Naive B cell (primary cell): ENCODE data around the gene CRB2. TPM values are rescaled to one million over a fixed set of nuclear protein-coding genes. Genes with fewer than 3 reads are reported as not detected.

Source experiments
- ATAC-seq, 2 donors: fragments of 150-1000 bp; cut with Tn5 transposase; 2 replicates each; pipeline ENCODE4 v1.10.0; 2021; ENCODE audit warnings: low read depth in 2 of 2, mild to moderate bottlenecking in 2 of 2, moderate library complexity in 2 of 2
- DNase-seq: peaks from one replicate; pipeline ENCODE4 v3.0.0; 2022
- H3K27ac Mint-ChIP-seq, 6 donors: one replicate each; pipeline ENCODE4 v1.8.0; 2020 to 2022; ENCODE audit warnings: mild to moderate bottlenecking in 6 of 6, mixed read lengths in 6 of 6, moderate library complexity in 5 of 6, inconsistent platforms in 2 of 6
- H3K27me3 Mint-ChIP-seq, 3 donors: one replicate each; pipeline ENCODE4 v1.8.0; 2021 to 2022; ENCODE audit warnings: mixed read lengths in 3 of 3, mild to moderate bottlenecking in 1 of 3
- H3K36me3 Mint-ChIP-seq, 2 donors: one replicate each; pipeline ENCODE4 v1.8.0; 2020 to 2022; ENCODE audit warnings: mixed read lengths in 2 of 2, inconsistent platforms in 1 of 2, mild to moderate bottlenecking in 1 of 2
- H3K4me1 Mint-ChIP-seq, 3 donors: one replicate each; pipeline ENCODE4 v1.8.0; 2020 to 2022; ENCODE audit warnings: mixed read lengths in 3 of 3, inconsistent platforms in 1 of 3, mild to moderate bottlenecking in 1 of 3, moderate library complexity in 1 of 3
- H3K4me3 Mint-ChIP-seq, 8 donors: one replicate each; pipeline ENCODE4 v1.8.0; 2020 to 2022; ENCODE audit warnings: mild to moderate bottlenecking in 8 of 8, mixed read lengths in 8 of 8, moderate library complexity in 8 of 8, inconsistent platforms in 2 of 8
- H3K9me3 Mint-ChIP-seq, 7 donors: one replicate each; pipeline ENCODE4 v1.8.0; 2020 to 2022; ENCODE audit warnings: mixed read lengths in 7 of 7, mild to moderate bottlenecking in 5 of 7, inconsistent platforms in 2 of 7, moderate library complexity in 1 of 7
- polyA plus RNA-seq, 6 donors: library from polyadenylated mRNA; unstranded; fragments of 300-500 nt; fragmentation: Illumina TruSeq; gene quantifications; one replicate each; pipeline ENCODE4 v1.2.3, GENCODE V29; 2021; ENCODE audit warnings: low read depth in 6 of 6

The CRB2 gene
- polyA plus RNA-seq, 6 donors from 2014 or later, result 0.09 to 0.12 TPM; not detected in 4

DNA sequence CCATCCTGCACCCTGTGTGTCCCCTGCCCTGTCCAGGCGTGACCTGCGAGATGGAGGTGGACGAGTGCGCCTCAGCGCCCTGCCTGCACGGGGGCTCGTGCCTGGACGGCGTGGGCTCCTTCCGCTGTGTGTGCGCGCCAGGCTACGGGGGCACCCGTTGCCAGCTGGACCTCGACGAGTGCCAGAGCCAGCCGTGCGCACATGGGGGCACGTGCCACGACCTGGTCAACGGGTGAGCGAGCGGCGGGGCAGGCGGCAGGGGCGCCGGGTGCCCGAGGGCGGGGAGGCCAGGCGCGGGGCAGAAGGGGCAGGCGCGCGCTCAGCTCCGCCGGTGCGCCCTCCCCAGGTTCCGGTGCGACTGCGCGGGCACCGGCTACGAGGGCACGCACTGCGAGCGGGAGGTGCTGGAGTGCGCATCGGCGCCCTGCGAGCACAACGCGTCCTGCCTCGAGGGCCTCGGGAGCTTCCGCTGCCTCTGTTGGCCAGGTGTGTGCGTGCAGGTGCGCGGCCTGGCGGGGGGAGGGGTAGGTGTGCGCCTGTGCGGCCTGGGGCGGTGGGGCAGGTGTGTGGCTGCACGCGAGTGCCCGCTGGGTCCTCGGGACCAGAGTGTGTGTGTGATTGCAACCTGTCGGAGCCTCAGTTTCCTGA, 10.0 kb downstream of the CRB2 start:
- no peak overlapping the region for H3K27ac Mint-ChIP-seq
- no peak for ATAC-seq
- H3K4me3 Mint-ChIP-seq, result no peak overlapping the region
- peaks cover 0 to 39% (median 14%) of the 10 kb centered on the region in 3 donors for H3K27me3 Mint-ChIP-seq
- no peaks in the 10 kb centered on the region for H3K36me3 Mint-ChIP-seq
- DNase-seq, result no peak
- no peaks in the 10 kb centered on the region for H3K9me3 Mint-ChIP-seq
- H3K4me1 Mint-ChIP-seq, result peaks cover 0 to 4% (median 0%) of the 10 kb centered on the region in 3 donors

GRCh38 chr9:123368023-123368422, 12.0 kb downstream of the CRB2 start:
- H3K4me3 Mint-ChIP-seq, result no peak overlapping the region
- DNase-seq, result no peak
- peaks cover 0 to 2% (median 0%) of the 10 kb centered on the region in 7 donors for H3K9me3 Mint-ChIP-seq

GRCh38 chr9:123368536-123369153, 12.6 kb downstream of the CRB2 start:
- Mint-ChIP-seq H3K27me3 (peaks cover 19 to 58% (median 22%) of the 10 kb centered on the region in 3 donors), H3K4me1 (peaks cover 6 to 12% (median 10%) of the 10 kb centered on the region in 3 donors)

More at GRCh38 chr9:123368023-123368422, 12.0 kb downstream of the CRB2 start:
- ATAC-seq, result no peak
- no peak overlapping the region for H3K27ac Mint-ChIP-seq
- peaks cover 6 to 14% (median 10%) of the 10 kb centered on the region in 3 donors for H3K4me1 Mint-ChIP-seq
- peaks cover 0 to 13% of the 10 kb centered on the region in 2 donors for H3K36me3 Mint-ChIP-seq
- peaks cover 18 to 58% (median 22%) of the 10 kb centered on the region in 3 donors for H3K27me3 Mint-ChIP-seq

GRCh38 chr9:123369296-123369695, 13.3 kb downstream of the CRB2 start:
- Mint-ChIP-seq H3K9me3 (peaks cover 0 to 2% (median 0%) of the 10 kb centered on the region in 7 donors), H3K27ac (no peak overlapping the region), H3K36me3 (peaks cover 0 to 13% of the 10 kb centered on the region in 2 donors), H3K27me3 (peaks cover 21 to 64% (median 22%) of the 10 kb centered on the region in 3 donors), H3K4me3 (no peak overlapping the region), H3K4me1 (peaks cover 10% of the 10 kb centered on the region in 3 donors)
- DNase-seq, result no peak
- ATAC-seq, result no peak

More at GRCh38 chr9:123368536-123369153, 12.6 kb downstream of the CRB2 start:
- ATAC-seq, result no peak
- Mint-ChIP-seq H3K36me3 (peaks cover 0 to 13% of the 10 kb centered on the region in 2 donors), H3K9me3 (peaks cover 0 to 2% (median 0%) of the 10 kb centered on the region in 7 donors), H3K27ac (peak overlapping the region in 2 of 6 donors; percentile 13 to 26), H3K4me3 (no peak overlapping the region)
- DNase-seq, result no peak

DNA sequence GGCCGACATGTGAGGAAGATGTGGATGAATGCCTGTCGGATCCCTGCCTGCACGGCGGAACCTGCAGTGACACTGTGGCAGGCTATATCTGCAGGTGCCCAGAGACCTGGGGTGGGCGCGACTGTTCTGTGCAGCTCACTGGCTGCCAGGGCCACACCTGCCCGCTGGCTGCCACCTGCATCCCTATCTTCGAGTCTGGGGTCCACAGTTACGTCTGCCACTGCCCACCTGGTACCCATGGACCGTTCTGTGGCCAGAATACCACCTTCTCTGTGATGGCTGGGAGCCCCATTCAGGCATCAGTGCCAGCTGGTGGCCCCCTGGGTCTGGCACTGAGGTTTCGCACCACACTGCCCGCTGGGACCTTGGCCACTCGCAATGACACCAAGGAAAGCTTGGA, 14.1 kb downstream of the CRB2 start:
- peaks cover 0 to 2% (median 0%) of the 10 kb centered on the region in 7 donors for H3K9me3 Mint-ChIP-seq
- peaks cover 22 to 72% (median 29%) of the 10 kb centered on the region in 3 donors for H3K27me3 Mint-ChIP-seq
- ATAC-seq (no peak), DNase-seq (no peak)
- H3K27ac Mint-ChIP-seq, result no peak overlapping the region
- peaks cover 0 to 13% of the 10 kb centered on the region in 2 donors for H3K36me3 Mint-ChIP-seq
- H3K4me3 Mint-ChIP-seq, result no peak overlapping the region
- H3K4me1 Mint-ChIP-seq, result peaks cover 10 to 15% (median 14%) of the 10 kb centered on the region in 3 donors

- Mint-ChIP-seq H3K4me1 (peaks cover 10 to 18% (median 15%) of the 10 kb centered on the region in 3 donors), H3K27ac (no peak overlapping the region), H3K4me3 (no peak overlapping the region), H3K9me3 (peaks cover 0 to 2% (median 0%) of the 10 kb centered on the region in 7 donors), H3K27me3 (peaks cover 17 to 70% (median 32%) of the 10 kb centered on the region in 3 donors), H3K36me3 (peaks cover 0 to 13% of the 10 kb centered on the region in 2 donors)
- no peak for ATAC-seq
- DNase-seq, result no peak
These were observed 14.7 kb downstream of the CRB2 start for GRCh38 chr9:123370526-123371227.

- H3K27me3 Mint-ChIP-seq, result peaks cover 16 to 67% (median 32%) of the 10 kb centered on the region in 3 donors
These were observed 15.2 kb downstream of the CRB2 start for GRCh38 chr9:123371228-123371584.

DNA sequence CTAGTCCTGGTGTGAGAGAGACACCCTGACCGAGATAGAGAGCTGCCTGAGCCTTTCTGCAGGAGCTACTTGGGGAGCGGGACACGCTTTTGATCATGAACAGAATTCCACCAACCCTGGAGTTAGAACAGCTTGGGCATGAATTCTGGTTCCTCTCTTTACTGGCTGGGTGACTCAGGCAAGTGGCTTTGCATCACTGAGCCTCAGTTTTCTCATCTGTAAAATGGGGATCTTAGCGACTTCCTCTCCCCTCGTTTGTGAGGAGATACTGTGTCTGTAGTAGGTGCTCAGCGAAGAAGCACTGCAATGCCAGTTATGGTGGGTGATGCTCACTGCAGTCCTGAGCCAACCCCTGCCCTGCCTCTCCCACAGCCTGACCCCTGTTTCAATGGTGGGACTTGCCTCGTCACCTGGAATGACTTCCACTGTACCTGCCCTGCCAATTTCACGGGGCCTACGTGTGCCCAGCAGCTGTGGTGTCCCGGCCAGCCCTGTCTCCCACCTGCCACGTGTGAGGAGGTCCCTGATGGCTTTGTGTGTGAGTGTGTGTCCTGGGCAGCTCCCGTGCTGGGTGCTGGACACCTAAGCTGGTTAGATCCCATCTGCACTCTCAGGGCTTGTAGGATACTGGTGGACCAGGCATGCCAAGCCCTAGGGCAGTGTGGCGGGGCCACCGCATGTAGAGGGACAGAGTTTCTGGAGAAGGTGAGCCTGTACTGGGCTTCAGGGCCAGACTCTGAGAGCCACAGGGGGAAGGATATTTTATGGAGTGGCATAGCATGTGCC, 16.0 kb downstream of the CRB2 start:
- peak overlapping the region in 5 of 8 donors; percentile 36 to 89 (median 48) for H3K4me3 Mint-ChIP-seq
- no peak for DNase-seq
- no peak for ATAC-seq
- H3K36me3 Mint-ChIP-seq, result peaks cover 0 to 13% of the 10 kb centered on the region in 2 donors
- peaks cover 10 to 18% (median 16%) of the 10 kb centered on the region in 3 donors for H3K4me1 Mint-ChIP-seq
- peak overlapping the region in 1 of 6 donors; percentile 54 for H3K27ac Mint-ChIP-seq
- peaks cover 16 to 67% (median 32%) of the 10 kb centered on the region in 3 donors for H3K27me3 Mint-ChIP-seq
- H3K9me3 Mint-ChIP-seq, result peaks cover 0 to 2% (median 0%) of the 10 kb centered on the region in 7 donors

More at GRCh38 chr9:123371228-123371584, 15.2 kb downstream of the CRB2 start:
- H3K4me1 Mint-ChIP-seq, result peaks cover 10 to 18% (median 15%) of the 10 kb centered on the region in 3 donors
- peaks cover 0 to 2% (median 0%) of the 10 kb centered on the region in 7 donors for H3K9me3 Mint-ChIP-seq
- H3K27ac Mint-ChIP-seq, result no peak overlapping the region
- H3K36me3 Mint-ChIP-seq, result peaks cover 0 to 13% of the 10 kb centered on the region in 2 donors
- ATAC-seq, result no peak
- DNase-seq, result no peak
- no peak overlapping the region for H3K4me3 Mint-ChIP-seq

- Mint-ChIP-seq H3K36me3 (peaks cover 0 to 13% of the 10 kb centered on the region in 2 donors), H3K27me3 (peaks cover 13 to 60% (median 32%) of the 10 kb centered on the region in 3 donors)
- no peak for ATAC-seq
These were observed 16.9 kb downstream of the CRB2 start for GRCh38 chr9:123372766-123373446.

DNA sequence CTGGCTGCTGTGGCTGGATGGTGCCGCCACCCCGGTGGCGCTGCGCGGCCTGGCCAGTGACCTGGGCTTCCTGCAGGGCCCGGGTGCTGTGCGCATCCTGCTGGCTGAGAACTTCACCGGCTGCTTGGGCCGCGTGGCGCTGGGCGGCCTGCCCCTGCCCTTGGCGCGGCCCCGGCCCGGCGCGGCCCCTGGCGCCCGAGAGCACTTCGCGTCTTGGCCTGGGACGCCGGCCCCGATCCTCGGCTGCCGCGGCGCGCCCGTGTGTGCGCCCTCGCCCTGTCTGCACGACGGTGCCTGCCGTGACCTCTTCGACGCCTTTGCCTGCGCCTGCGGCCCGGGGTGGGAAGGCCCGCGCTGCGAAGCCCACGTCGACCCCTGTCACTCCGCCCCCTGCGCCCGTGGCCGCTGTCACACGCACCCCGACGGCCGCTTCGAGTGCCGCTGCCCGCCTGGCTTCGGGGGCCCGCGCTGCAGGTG, 17.5 kb downstream of the CRB2 start:
- Mint-ChIP-seq H3K27me3 (peaks cover 13 to 56% (median 32%) of the 10 kb centered on the region in 3 donors), H3K9me3 (peaks cover 0 to 2% (median 0%) of the 10 kb centered on the region in 7 donors), H3K4me1 (peaks cover 10 to 19% (median 18%) of the 10 kb centered on the region in 3 donors), H3K36me3 (peaks cover 0 to 13% of the 10 kb centered on the region in 2 donors), H3K27ac (no peak overlapping the region), H3K4me3 (peak overlapping the region in 2 of 8 donors; percentile 15 to 38)
- ATAC-seq (no peak), DNase-seq (no peak)

More at GRCh38 chr9:123372766-123373446, 16.9 kb downstream of the CRB2 start:
- Mint-ChIP-seq H3K9me3 (peaks cover 0 to 2% (median 0%) of the 10 kb centered on the region in 7 donors), H3K27ac (no peak overlapping the region), H3K4me1 (peaks cover 10 to 19% (median 18%) of the 10 kb centered on the region in 3 donors), H3K4me3 (peak overlapping the region in 5 of 8 donors; percentile 36 to 89 (median 58))
- DNase-seq, result no peak

GRCh38 chr9:123373946-123374345, 17.9 kb downstream of the CRB2 start:
- Mint-ChIP-seq H3K9me3 (peaks cover 0 to 2% (median 0%) of the 10 kb centered on the region in 7 donors), H3K4me3 (peak overlapping the region in 6 of 8 donors; percentile 18 to 61 (median 42)), H3K27me3 (peaks cover 13 to 56% (median 32%) of the 10 kb centered on the region in 3 donors), H3K27ac (peak overlapping the region in 1 of 6 donors; percentile 62), H3K4me1 (peaks cover 10 to 19% (median 18%) of the 10 kb centered on the region in 3 donors), H3K36me3 (peaks cover 0 to 13% of the 10 kb centered on the region in 2 donors)
- ATAC-seq (no peak), DNase-seq (no peak)
